ENCODE measurements around the gene DVL3.

GRCh38 chr3:184129012-184129411, 26.2 kb upstream of the DVL3 start:
- TF ChIP-seq CTCF (IDR thresholded peaks at IDR 0.05), result peak in 4 of 6 experiments; percentile 22 to 50 (median 30)
- no peak for TF ChIP-seq POLR2A (IDR thresholded peaks at IDR 0.05)

All from esophagus squamous epithelium (tissue), 4 donors.